DMS53 (cell line): ENCODE results near the gene FAM89B.
A peak's percentile ranks its signal among the peaks of the same experiment; 100 is the strongest.

ENCODE experiments used
- DNase-seq: peaks from one replicate; lab custom pipeline; 2025; lab: John Stamatoyannopoulos, UW

The FAM89B gene

GRCh38 chr11:65588199-65589054 is 16.1 kb downstream of the FAM89B start:
- peak; percentile 70 for DNase-seq

DNA sequence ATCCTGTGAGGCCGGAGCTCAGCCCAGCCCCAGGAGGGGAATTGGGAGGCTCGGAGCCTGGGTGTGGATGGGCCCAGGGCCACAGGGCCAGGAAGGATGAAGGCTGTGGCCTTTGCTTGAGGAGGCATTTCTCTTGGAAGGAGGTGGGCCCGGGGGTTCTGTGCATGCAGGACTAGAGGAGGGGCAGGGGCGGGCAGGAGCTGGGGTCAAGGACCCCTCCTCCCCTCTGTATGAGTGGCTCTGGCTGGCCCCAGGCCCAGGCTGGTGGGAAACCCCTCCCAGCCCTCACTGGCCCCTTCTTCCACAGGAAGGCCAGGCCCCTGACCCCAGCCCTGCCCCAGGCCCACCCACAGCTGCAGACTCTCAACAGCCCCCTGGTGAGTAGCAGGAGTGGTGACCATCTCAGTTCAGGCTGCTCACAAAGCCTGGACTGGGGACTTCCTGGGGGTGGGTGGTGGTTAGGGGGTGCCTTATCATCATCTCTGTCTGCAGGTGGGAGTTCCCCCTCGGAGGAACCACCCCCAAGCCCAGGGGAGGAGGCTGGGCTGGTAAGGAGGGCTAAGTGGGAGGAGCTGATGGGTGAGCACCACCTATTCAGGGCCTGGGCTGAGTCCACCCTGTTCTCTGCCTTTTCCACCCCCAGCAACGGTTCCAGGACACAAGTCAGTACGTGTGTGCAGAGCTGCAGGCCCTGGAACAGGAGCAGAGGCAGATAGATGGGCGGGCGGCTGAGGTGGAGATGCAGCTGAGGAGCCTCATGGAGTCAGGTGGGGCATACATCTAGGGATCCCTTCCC is 17.3 kb downstream of the FAM89B start:
- no peak for DNase-seq

- DNase-seq: peak; percentile 90
These were observed 18.0 kb downstream of the FAM89B start for GRCh38 chr11:65590240-65590738.

DNA sequence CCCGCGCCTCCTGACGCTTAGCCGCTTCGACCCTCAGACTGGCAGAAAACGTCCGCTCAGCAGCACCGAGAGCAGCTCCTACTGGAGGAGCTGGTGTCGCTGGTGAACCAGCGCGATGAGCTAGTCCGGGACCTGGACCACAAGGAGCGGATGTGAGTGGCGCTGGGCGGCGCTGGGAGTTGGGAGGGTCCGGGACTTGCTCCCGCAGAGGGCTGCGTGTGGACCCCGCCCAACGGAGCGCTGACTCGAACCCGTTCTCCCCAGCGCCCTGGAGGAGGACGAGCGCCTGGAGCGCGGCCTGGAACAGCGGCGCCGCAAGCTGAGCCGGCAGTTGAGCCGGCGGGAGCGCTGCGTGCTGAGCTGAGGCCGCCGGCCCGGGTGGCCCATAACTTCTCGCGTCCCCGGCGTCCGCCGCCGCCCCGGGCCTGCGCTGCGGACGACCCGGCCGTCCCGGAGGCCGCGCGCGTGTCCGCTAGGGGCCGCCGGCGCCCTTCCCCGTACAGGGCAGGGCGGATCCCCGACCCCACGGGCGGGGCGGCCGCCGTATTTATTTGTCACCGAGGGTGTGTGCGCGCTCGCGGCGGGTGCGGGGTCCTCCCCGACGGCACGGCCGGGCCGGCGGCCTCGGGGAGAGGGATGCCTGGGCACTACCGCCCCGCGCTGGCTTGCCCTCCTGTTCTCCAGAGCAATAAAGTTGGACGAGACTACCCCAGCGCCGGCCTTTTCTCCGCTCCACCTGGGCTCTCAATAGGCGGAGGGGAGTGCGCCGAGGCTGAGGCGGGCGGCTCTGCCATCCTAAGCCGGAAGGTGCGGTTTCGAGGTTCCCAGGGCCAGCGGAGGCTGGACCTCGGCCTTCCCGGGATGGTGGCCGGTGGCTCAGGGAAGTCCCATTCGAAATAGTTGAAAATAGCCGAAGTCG is 19.9 kb downstream of the FAM89B start:
- DNase-seq: peak; percentile 82

- DNase-seq: peak; percentile 54
These were observed 20.6 kb downstream of the FAM89B start for GRCh38 chr11:65592858-65593517.

GRCh38 chr11:65593518-65594414 is 21.4 kb downstream of the FAM89B start:
- DNase-seq: peak; percentile 77

GRCh38 chr11:65595131-65595530 is 22.8 kb downstream of the FAM89B start:
- DNase-seq: no peak

DNA sequence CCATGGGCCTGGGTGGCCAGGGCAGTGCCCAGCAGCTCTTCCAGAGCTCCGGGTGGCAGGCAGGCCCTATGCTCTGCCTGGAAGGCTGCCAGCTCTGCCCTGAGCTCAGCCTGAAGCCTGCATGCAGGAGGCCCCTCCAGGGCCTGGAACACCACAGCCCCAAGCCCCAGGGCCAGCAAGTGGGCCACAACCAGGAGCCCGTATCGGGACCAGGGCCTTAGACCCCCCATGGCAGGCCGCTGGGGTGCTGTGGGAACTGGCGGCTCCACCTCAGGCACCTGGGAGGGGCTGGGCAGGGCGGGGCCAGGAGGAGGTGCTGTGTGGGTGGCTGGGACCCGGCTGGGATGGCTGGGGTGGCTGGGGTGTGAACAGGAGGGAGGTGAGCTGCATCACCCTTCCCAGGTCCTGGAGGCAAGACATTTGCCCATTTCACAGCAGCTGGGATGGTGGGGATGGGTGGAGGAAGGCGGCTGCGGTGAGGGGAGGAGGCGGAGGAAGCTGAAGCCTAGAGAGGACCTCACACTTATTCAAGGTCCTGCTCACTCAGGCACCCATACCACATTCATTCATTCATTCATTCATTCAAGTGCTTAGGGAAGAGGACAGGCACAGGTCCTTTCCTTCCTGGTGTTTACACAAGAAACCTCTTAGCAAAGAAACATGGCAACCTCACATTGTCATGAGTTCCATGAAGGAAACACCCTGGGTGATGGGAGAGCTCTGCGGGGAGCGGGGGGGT is 23.4 kb downstream of the FAM89B start, which contains the start of gene KCNK7:
Gene KCNK7 (minus strand): TSS at position 258 of the 739 bp plus-strand sequence. CDS start 28 bp downstream, at position 230.
- peak; percentile 24 for DNase-seq

DNA sequence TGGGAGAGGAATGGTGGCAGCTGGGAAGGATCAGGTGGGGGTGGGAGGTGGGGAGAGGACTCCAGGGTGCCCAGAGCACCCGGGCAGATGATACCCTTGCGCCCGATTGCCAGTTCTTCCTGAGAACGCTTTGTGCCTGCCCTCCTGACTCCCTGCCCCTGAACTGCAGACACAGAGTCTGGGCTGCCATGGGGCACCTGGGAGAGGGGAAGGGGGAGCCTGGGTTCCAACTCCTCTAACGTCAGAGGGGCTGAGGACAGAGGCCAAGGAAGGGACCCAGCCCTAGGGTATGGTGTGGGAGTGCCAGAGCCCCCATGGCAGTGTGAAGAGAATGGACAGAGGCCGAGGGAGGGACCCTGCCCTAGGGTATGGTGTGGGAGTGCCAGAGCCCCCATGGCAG is 24.2 kb downstream of the FAM89B start:
- DNase-seq: no peak

GRCh38 chr11:65598258-65598699 is 25.9 kb downstream of the FAM89B start:
- DNase-seq: no peak

GRCh38 chr11:65599216-65599954 is 27.0 kb downstream of the FAM89B start:
- no peak for DNase-seq

GRCh38 chr11:65599955-65600246 is 27.6 kb downstream of the FAM89B start:
- DNase-seq: no peak

- no peak for DNase-seq
These were observed 31.9 kb downstream of the FAM89B start for GRCh38 chr11:65604258-65604657.

DNA sequence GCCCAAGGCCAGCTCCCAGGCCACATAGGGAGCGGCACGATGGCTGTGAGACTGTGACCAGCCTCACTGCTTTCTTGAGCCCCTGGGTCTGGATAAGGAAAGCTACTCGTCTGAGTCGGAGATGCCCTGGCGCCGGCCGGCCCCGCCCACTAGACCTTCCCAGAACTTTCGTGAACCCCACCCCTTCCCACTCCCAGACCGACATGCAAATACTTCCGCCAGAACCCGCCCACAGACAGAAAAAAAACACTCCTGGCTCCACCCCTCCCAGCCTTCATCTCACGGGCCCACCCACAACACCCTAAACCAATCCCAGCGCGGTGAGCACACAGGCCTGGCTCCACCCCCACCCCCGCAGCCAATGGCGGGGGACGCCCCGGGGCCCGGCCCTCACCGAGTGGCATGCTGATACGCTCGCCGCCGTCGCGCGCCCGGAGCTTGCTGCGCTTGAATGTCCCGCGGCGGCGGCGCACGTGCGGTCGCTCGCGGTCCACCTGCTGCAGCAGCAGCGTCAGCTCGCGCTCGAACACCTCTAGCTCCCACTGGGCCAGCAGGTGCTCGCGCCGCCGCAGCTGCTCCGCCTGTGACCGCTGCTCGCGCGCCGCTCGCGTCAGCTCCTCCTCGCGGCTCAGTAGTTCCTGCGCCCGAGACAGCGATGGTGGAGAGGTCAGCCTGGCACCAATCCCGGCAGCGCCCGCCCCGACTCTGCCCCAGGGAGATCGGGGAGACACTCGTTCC is 34.7 kb downstream of the FAM89B start:
- DNase-seq: peak; percentile 90

- DNase-seq: no peak
These were observed 35.5 kb downstream of the FAM89B start for GRCh38 chr11:65607614-65608426.

DNA sequence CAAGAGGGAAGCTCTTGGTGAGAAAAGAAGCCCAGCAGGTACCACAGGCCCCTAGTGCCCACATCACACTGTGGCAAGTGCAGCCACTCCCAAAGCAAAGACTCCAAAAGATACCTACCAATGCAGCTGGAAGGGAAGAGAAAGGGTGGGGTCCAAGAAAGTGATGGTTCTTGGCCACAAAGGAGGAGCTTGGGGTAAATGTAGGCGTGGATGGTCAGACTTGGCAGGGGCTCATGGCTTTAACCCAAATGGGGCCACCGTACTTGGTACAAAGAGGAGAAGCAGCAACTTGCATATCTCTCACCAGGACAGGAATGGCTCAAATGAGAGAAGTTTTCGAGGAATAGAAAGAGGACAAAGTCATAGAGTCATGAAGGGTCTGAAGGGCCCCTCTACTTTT is 36.9 kb downstream of the FAM89B start:
- DNase-seq: no peak

DNA sequence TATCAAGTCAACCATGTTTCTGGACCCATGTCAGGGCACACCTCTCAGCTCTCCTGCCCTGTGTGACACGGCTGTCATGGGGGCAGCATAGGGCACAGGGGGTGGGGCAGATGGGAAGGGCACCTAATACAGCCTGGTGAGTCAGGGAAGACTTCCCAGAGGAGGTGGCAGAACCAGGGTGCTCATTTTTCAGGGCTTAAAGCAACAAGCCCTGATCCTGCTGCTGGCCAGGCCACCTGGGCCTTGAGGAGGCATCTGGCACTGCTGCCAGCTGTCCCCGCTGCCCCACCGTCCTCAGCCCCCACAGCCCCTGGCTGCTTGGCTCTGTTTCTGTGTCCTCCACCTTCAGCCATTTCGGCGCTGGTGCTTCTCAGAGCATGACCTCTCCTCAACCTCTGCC is 37.3 kb downstream of the FAM89B start:
- DNase-seq: no peak
